ENCODE data around the gene MLLT10. TPM values are rescaled to one million over a fixed set of nuclear protein-coding genes. Genes with fewer than 3 reads are reported as not detected.

The MLLT10 gene
- total and polyA plus RNA-seq, 2 of the 8 experiments (the other 6 are each of a cell fraction or from before 2014, with no cell fraction given), result 53.1 to 62.1 TPM

GRCh38 chr10:21638681-21639080 is 104.6 kb downstream of the MLLT10 start:
- no peak overlapping the region for H3K4ac ChIP-seq (replicated peaks; ENCODE audit: insufficient read length, low read depth, low read length)
- no peak for DNase-seq (ENCODE audit: low read depth in 1 of 2, low spot score in 2 of 2)
- peaks cover 0 to 11% of the 10 kb centered on the region in 2 experiments for H4K20me1 ChIP-seq (replicated peaks in 1 of 2; ENCODE audit: control insufficient read depth in 1 of 2, insufficient read depth in 2 of 2, low read length in 2 of 2)
- ChIA-PET POLR2A (ENCODE audit: partially characterized antibody) (interaction anchor here (1.0 to 2.1 kb wide), 3 partner anchors 12 to 25 kb away, joined by 3 to 13 read pairs (median 4); no protein-coding TSS in a partner anchor), CTCF (ENCODE audit: partially characterized antibody) (interaction anchor here (0.7 to 1.6 kb wide), 4 partner anchors 14 to 126 kb away, joined by 3 to 4 read pairs (median 3); no protein-coding TSS in a partner anchor)
- H3K79me1 ChIP-seq (ENCODE audit: low read depth, low read length), result peaks cover 3% of the 10 kb centered on the region; the same call in 1 of the 2 replicates
- WGBS, 2 experiments (ENCODE audit: extremely low coverage in 1 of 2, insufficient coverage in 1 of 2, insufficient read length in 1 of 2, insufficient replicate concordance in 2 of 2, low coverage in 1 of 2, low lambda C conversion rate in 2 of 2, missing lambda C conversion rate in 1 of 2), result 89% methylated on average over 2 of the region's 2 CpGs; no CpG with 5 or more reads in 1 of the 2 experiments
- H3K23me2 ChIP-seq (ENCODE audit: low read depth, low read length), result no peaks in the 10 kb centered on the region
- peaks cover 9 to 27% (median 17%) of the 10 kb centered on the region in 4 experiments for H3K4me1 ChIP-seq (replicated peaks in 1 of 4; ENCODE audit: control insufficient read depth in 3 of 4, insufficient read depth in 4 of 4, low read length in 3 of 4)
- no peak overlapping the region for H4K8ac ChIP-seq (ENCODE audit: extremely low read depth, insufficient read depth, low read length)
- H3K14ac ChIP-seq (ENCODE audit: insufficient read length), result no peak overlapping the region
- no peak overlapping the region for H2AK5ac ChIP-seq (ENCODE audit: low read depth, low read length)
- no peak overlapping the region for H2BK120ac ChIP-seq (replicated peaks; ENCODE audit: low read depth, low read length)
- H4K91ac ChIP-seq (replicated peaks; ENCODE audit: insufficient read length, low read length), result no peak overlapping the region
- FAIRE-seq, result no peak
- H3K27me3 ChIP-seq (replicated peaks in 1 of 4; ENCODE audit: control insufficient read depth in 3 of 4, extremely low read depth in 1 of 4, insufficient read depth in 3 of 4, low read length in 3 of 4), result no peaks in the 10 kb centered on the region
- no peaks in the 10 kb centered on the region for H3K9me3 ChIP-seq (ENCODE audit: insufficient read depth in 2 of 2, low read depth in 1 of 2, low read length in 1 of 2)
- no peak overlapping the region for H3K9ac ChIP-seq (replicated peaks in 1 of 4; ENCODE audit: extremely low read depth in 1 of 4, low read depth in 3 of 4, low read length in 3 of 4)
- H3K18ac ChIP-seq (ENCODE audit: extremely low read depth, low read length), result no peak overlapping the region
- H2BK15ac ChIP-seq (ENCODE audit: low read length), result no peak overlapping the region
- no peak overlapping the region for H3K4me3 ChIP-seq (ENCODE audit: extremely low read depth in 1 of 4, insufficient read depth in 2 of 4, low read depth in 3 of 4, low read length in 4 of 4)
- H3K4me2 ChIP-seq (ENCODE audit: insufficient read depth in 1 of 2, low read depth in 2 of 2, low read length in 2 of 2), result no peak overlapping the region
- no peak overlapping the region for H3K27ac ChIP-seq (ENCODE audit: low read depth, low read length)
- no peak overlapping the region for H2BK20ac ChIP-seq (ENCODE audit: low read length)
- H2AFZ ChIP-seq (ENCODE audit: low read length), result no peak overlapping the region
- no peak overlapping the region for H3K56ac ChIP-seq (replicated peaks; ENCODE audit: insufficient read length, low read depth, low read length)
- no peak overlapping the region for H2BK5ac ChIP-seq (ENCODE audit: low read depth, low read length)
- H2BK12ac ChIP-seq (ENCODE audit: low read depth, low read length), result no peak overlapping the region
- H3K23ac ChIP-seq (ENCODE audit: insufficient read length), result no peak overlapping the region
- H3K79me2 ChIP-seq (ENCODE audit: control insufficient read depth in 1 of 2, insufficient read depth in 2 of 2, low read length in 2 of 2), result peaks cover 0 to 67% of the 10 kb centered on the region in 2 experiments; a peak in 3 of 4 replicates
- H4K5ac ChIP-seq (ENCODE audit: insufficient read length, low read depth, low read length), result no peak overlapping the region
- H3K36me3 ChIP-seq (ENCODE audit: control insufficient read depth in 2 of 4, insufficient read depth in 4 of 4, low read length in 3 of 4), result peaks cover 0 to 6% (median 0%) of the 10 kb centered on the region in 4 experiments; a peak in 1 of 8 replicates
- TF ChIP-seq RFX5 (IDR thresholded peaks at IDR 0.05; ENCODE audit: borderline replicate concordance, low read depth, low read length), result no peak
- no peak for TF ChIP-seq CTCF (IDR thresholded peaks at IDR 0.05; ENCODE audit: control extremely low read depth in 1 of 3, insufficient read depth in 1 of 3, low read depth in 1 of 3, low read length in 3 of 3)
- no peak for TF ChIP-seq ZNF274 (IDR thresholded peaks at IDR 0.05; ENCODE audit: borderline replicate concordance, extremely low read depth, low read length)
- TF ChIP-seq NRF1 (IDR thresholded peaks at IDR 0.05; ENCODE audit: low read depth, low read length), result no peak
- TF ChIP-seq GABPA (IDR thresholded peaks at IDR 0.05; ENCODE audit: borderline replicate concordance, insufficient read depth, low read length), result no peak
- TF ChIP-seq EP300 (IDR thresholded peaks at IDR 0.05; ENCODE audit: borderline replicate concordance in 1 of 2, low read depth in 2 of 2, low read length in 2 of 2), result no peak
- TF ChIP-seq TEAD4 (IDR thresholded peaks at IDR 0.05; ENCODE audit: low read depth, low read length), result no peak
- no peak for TF ChIP-seq ATF2 (IDR thresholded peaks at IDR 0.05; ENCODE audit: low read length)
- TF ChIP-seq ASH2L (IDR thresholded peaks at IDR 0.05; ENCODE audit: low read length), result no peak
